Measurements from ENCODE around the gene POMT1.

POMT1 gene

DNA sequence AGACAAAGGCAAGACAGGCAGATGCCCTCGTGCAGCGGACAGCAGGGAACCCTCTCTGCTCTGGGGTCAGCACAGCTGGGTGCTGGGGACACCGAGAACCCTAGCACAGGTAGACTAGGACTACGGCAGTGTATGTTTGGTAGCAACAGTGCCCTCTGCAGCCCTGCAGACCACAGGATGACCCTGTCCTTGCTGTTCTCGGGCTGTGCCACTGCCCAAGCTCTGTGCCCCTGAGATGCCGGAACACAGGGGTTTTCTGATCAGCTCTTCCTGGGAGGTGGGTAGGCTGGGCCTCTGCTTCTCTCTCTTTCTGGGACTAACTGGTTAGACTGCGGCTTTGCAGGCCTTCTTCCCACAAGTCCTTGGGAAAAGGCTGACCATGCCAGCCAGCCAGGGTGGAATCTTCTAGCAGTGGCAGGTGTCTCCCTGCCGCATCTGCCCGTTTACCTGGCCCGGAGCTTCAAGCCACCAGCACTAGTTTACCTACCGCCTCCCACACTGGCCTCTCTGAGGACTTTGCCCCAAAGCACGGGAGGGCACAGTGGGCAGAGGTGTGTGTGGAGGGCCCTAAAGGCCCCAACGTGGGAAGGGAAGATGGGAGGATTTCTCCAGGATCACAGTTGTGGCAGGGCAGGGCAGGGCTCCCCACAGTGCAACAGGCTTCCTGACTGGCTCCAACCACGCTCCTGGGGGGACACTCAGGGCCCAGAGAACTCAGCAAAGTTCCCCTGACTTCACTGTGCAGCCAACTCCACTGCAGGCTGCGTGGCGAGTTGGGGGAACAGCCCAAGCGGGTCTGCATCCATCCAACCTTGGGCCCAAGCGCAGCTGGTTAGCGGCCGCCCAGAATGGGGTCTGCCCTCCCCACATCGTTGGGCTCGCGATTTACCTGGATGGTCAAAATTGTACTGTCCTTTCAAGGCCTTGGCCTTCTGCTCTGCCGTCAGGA, 27.2 kb downstream of the POMT1 start:
- peak overlapping the region; percentile 69 for H3K4me3 ChIP-seq (ENCODE audit: control insufficient read depth, low read depth, low read length)
- TF ChIP-seq CTCF (conservative IDR thresholded peaks at IDR 0.05; ENCODE audit: control insufficient read depth, insufficient read depth, low read depth, low read length): no peak
- no peak for DNase-seq (ENCODE audit: low read depth)

DNA sequence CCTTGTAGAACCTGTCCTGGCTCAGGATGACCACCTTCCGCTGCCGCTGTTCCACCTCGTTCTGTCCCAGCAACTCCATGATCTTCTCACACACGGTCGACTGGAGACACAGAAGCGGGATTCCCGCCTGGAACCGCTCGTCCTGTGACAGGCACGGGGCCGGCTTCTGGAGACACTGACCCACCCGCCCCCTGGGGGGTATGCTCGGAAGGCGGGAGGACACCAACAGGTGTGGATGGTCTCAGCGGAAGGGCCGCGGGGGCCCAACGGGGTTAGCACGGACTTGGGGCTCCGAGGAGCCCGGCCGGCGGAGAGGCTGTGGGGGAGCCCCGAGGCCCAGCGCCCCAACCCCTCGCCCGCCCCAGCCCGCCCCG, 27.8 kb downstream of the POMT1 start:
- no peak for TF ChIP-seq CTCF (conservative IDR thresholded peaks at IDR 0.05; ENCODE audit: control insufficient read depth, insufficient read depth, low read depth, low read length)
- peak; percentile 18 for DNase-seq (ENCODE audit: low read depth)
- H3K4me3 ChIP-seq (ENCODE audit: control insufficient read depth, low read depth, low read length): peak overlapping the region; percentile 69

DNA sequence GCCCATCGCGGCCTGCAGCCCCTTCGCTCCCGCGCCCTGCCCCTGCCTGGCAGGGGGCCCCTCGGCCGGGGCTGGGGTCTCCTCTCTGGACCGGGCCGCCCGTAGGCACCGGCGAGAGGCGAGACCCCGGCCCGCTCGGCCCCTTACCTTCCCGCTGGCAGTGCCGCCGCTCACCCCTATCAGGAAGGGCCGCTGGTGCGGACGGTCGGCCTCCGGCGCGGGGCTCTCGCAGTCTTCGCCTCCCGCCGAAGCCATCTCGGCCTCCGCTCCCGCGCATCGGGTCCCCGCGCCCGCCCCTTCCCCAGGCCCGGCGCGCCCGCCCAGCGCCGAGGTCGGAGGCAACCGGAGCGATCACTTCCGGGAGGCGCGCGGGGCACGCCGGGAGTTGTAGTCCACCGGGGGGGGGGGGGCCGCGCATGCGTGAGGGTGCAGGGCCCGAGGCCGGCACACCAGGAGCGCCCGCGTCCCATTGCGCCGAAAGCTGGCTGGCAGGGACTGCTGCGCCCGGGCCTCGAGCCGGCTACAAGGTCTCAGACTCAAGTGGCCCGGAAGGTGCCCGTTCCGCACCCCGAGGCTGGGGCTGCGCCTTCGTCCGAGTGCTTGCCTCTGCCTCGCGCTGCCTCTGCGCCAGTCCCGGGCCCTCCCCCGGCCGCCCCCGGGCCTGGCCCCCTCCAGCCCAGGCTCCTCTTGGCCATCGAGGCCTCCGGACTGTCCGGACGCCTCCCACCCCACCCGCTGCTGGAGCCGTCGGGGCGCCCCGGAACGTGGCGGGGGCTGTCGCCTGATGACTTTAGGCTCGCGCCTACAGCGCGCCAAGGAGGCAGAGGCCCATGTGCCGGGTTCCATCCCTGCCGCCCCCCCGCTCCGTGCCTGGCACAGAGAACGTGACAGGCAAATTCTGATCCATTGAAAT, 28.5 kb downstream of the POMT1 start, which contains the start of gene UCK1:
TSS of gene UCK1 (minus strand) at position 344 of the 913 bp plus-strand sequence. CDS start at position 255, 89 bp downstream.
- no peak for TF ChIP-seq CTCF (conservative IDR thresholded peaks at IDR 0.05; ENCODE audit: control insufficient read depth, insufficient read depth, low read depth, low read length)
- peak within 1 kb of the TSS; percentile 69 for H3K4me3 ChIP-seq (ENCODE audit: control insufficient read depth, low read depth, low read length)
- peak; percentile 62 for DNase-seq (ENCODE audit: low read depth)

GRCh38 chr9:131534721-131535237, 32.1 kb downstream of the POMT1 start:
- no peak for DNase-seq (ENCODE audit: low read depth)
- H3K4me3 ChIP-seq (ENCODE audit: control insufficient read depth, low read depth, low read length): no peak overlapping the region
- TF ChIP-seq CTCF (conservative IDR thresholded peaks at IDR 0.05; ENCODE audit: control insufficient read depth, insufficient read depth, low read depth, low read length): no peak

- no peak overlapping the region for H3K4me3 ChIP-seq (ENCODE audit: control insufficient read depth, low read depth, low read length)
- no peak for TF ChIP-seq CTCF (conservative IDR thresholded peaks at IDR 0.05; ENCODE audit: control insufficient read depth, insufficient read depth, low read depth, low read length)
- DNase-seq (ENCODE audit: low read depth): no peak
Measured at GRCh38 chr9:131537946-131538345, 35.2 kb downstream of the POMT1 start.

- no peak for DNase-seq (ENCODE audit: low read depth)
- TF ChIP-seq CTCF (conservative IDR thresholded peaks at IDR 0.05; ENCODE audit: control insufficient read depth, insufficient read depth, low read depth, low read length): no peak
- H3K4me3 ChIP-seq (ENCODE audit: control insufficient read depth, low read depth, low read length): no peak overlapping the region
Measured at GRCh38 chr9:131539223-131539923, 36.7 kb downstream of the POMT1 start.

All from fibroblast of mammary gland (primary cell).